K562 (cell line): ENCODE measurements around the gene MLYCD. TPM values are rescaled to one million over a fixed set of nuclear protein-coding genes. Genes with fewer than 3 reads are reported as not detected.

Source experiments
- ARHGAP35 ChIP-seq: fragments of 450-650 bp; IDR thresholded peaks from 2 replicates; pipeline ENCODE4 v1.6.1; 2018; ENCODE audit not compliant: partially characterized antibody
- HCFC1 ChIP-seq: IDR thresholded peaks from 2 replicates; pipeline ENCODE4 v1.6.1; 2012; ENCODE audit warnings: low read depth, low read length, improper control_type of control experiment
- MTF1 ChIP-seq: fragments of 250-450 bp; sonication (Bioruptor Pico); IDR thresholded peaks from 2 replicates; pipeline ENCODE4 v1.9.0; 2021; ENCODE audit warnings: moderate library complexity, mild to moderate bottlenecking, inconsistent platforms, borderline replicate concordance
- NCOA6 ChIP-seq: fragments of 450-650 bp; IDR thresholded peaks from 2 replicates; pipeline ENCODE4 v1.6.1; 2017; ENCODE audit warnings: mild to moderate bottlenecking
- PHTF2 ChIP-seq: fragments of 250-450 bp; sonication (Bioruptor Pico); IDR thresholded peaks from 2 replicates; pipeline ENCODE4 v1.5.0; 2021; ENCODE audit warnings: mild to moderate bottlenecking
- SMAD1 ChIP-seq: fragments of 150-350 bp; IDR thresholded peaks from 2 replicates; pipeline ENCODE4 v1.6.1; 2014; ENCODE audit warnings: low read length, low read depth; ENCODE audit not compliant: partially characterized antibody
- TAF1 ChIP-seq: IDR thresholded peaks from 2 replicates; pipeline ENCODE4 v1.6.1; 2011; ENCODE audit warnings: mild to moderate bottlenecking, low read length, moderate library complexity; ENCODE audit not compliant: insufficient read depth, control insufficient read depth, severe bottlenecking; ENCODE audit errors: extremely low read depth
- ZFP36 ChIP-seq: fragments of 150-350 bp; IDR thresholded peaks from 2 replicates; pipeline ENCODE4 v1.6.1; 2018; ENCODE audit warnings: low read length, low read depth; ENCODE audit not compliant: partially characterized antibody
- ZNF444 ChIP-seq: fragments of 250-450 bp; sonication (Bioruptor Pico); IDR thresholded peaks from 2 replicates; pipeline ENCODE4 v1.4.0; 2020; ENCODE audit warnings: mild to moderate bottlenecking, moderate library complexity
- ZNF79 ChIP-seq: fragments of 250-450 bp; sonication (Bioruptor Pico); IDR thresholded peaks from 2 replicates; pipeline ENCODE4 v1.4.0; 2020; ENCODE audit warnings: low read depth, mild to moderate bottlenecking, moderate library complexity
- ZZZ3 ChIP-seq: fragments of 450-650 bp; IDR thresholded peaks from 2 replicates; pipeline ENCODE4 v1.6.1; 2016; ENCODE audit warnings: antibody characterized with exemption, mild to moderate bottlenecking, moderate library complexity
- polyA plus RNA-seq, 8 experiments: library from polyadenylated mRNA; depleted of rRNA in 4 of 8; stranded (reverse) in 5 of 8; unstranded in 3 of 8; fragments of >200 nt; fragmentation: Nextera tagmentation in 2 of 8; fragmentation: Illumina TruSeq in 1 of 8; extraction: Ambion mirVana in 2 of 8; extraction: Trizol in 1 of 8; gene quantifications; 2 replicates each; pipeline versions ENCODE4 v1.2.1 to v1.2.3, GENCODE V29; 2011 to 2014; ENCODE audit warnings: inconsistent platforms in 1 of 8, missing spikeins in 1 of 8
- total RNA-seq, 7 experiments: library from RNA; depleted of rRNA in 6 of 7; stranded (reverse); fragments of >200 nt in 6 of 7; fragmentation: Illumina TruSeq in 2 of 7; extraction: Trizol in 2 of 7; gene quantifications; 2 replicates each; pipeline versions ENCODE4 v1.2.1 to v1.2.3, GENCODE V29; 2011 to 2021; ENCODE audit warnings: low replicate concordance in 1 of 7
- TF ChIP-seq, protein P1 (sequence below): fragments of 450-650 bp; formaldehyde crosslinking; IDR thresholded peaks from 2 replicates; pipeline ENCODE4 v1.4.0; 2022; ENCODE audit warnings: mild to moderate bottlenecking, moderate library complexity
- TF ChIP-seq, protein P2 (sequence below): sonication (generic); formaldehyde crosslinking; IDR thresholded peaks from 2 replicates; pipeline ENCODE4 v1.8.1; 2023; ENCODE audit warnings: mild to moderate bottlenecking, missing genetic modification reagents
- TF ChIP-seq, protein P3 (sequence below), 2 experiments: IDR thresholded peaks; 2 replicates each; pipeline ENCODE4 v1.6.1; 2011; ENCODE audit warnings: borderline replicate concordance in 1 of 2, control low read depth in 1 of 2, low read depth in 1 of 2, low read length in 1 of 2, mild to moderate bottlenecking in 1 of 2, mixed read lengths in 1 of 2, moderate library complexity in 1 of 2; ENCODE audit not compliant: insufficient read depth in 1 of 2, insufficient read length in 1 of 2, poor library complexity in 1 of 2, severe bottlenecking in 1 of 2; ENCODE audit errors: extremely low read depth in 1 of 2
- TF ChIP-seq, protein P4 (sequence below): sonication (generic); formaldehyde crosslinking; IDR thresholded peaks from 2 replicates; pipeline ENCODE4 v1.8.1; 2023; ENCODE audit warnings: mild to moderate bottlenecking, missing genetic modification reagents, moderate library complexity
- TF ChIP-seq, protein P5 (sequence below), 2 experiments: IDR thresholded peaks; 2 replicates each; pipeline ENCODE4 v1.6.1; 2012; ENCODE audit warnings: improper control_type of control experiment in 2 of 2, low read depth in 2 of 2, low read length in 2 of 2, borderline replicate concordance in 1 of 2

Gene MLYCD
- total and polyA plus RNA-seq, 9 of the 15 experiments (the other 6 are each of a cell fraction or from before 2014, with no cell fraction given), result 0.15 to 2.0 (median 1.0) TPM

DNA sequence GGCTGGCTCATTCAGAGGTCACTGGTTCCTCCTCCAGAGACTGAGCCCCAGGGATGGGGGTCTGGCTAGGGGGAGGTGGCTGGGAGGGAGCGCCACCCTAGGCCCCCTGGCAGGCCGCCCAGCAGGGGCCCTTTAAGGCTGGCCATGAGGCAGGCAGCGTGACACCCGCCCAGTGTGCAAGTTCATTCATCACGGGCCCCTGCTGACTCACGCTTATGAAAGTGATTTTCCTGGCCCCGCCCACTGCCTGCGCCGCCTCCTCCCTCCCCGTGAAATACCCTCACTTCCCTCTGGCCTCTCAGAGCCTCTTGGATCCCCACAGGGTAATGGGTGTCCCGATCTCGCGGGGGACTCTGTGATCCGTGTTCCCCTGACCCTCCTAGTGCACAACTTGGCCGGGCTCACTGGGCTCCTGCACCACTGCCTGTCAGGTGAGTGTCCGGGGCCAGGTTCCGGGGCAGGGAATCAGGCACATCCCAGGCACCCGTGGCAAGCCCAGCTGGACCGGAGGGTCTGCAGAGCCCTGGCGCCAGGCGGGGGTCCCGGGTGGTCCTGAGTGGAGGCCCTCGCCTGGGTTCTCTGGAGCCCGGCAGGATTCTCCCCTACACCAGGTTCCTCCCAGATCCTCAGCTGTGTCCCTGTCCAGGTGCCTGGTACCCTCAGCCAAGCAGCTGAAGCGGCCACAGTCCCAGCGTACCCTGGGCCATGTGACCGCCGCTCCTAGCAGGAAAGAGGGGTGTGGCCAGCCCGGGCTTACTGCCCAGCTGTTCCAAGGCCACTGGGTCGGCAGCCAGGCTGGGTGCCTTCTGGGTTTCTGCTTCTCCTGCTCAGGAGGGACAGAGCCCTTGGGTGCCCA is 54.3 kb downstream of the MLYCD start, which contains the start of gene OSGIN1 (continued):
- TF ChIP-seq, protein P1, sequence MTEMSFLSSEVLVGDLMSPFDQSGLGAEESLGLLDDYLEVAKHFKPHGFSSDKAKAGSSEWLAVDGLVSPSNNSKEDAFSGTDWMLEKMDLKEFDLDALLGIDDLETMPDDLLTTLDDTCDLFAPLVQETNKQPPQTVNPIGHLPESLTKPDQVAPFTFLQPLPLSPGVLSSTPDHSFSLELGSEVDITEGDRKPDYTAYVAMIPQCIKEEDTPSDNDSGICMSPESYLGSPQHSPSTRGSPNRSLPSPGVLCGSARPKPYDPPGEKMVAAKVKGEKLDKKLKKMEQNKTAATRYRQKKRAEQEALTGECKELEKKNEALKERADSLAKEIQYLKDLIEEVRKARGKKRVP (CRISPR knock-in tag), result no peak
- peak; percentile 17 for TF ChIP-seq TAF1
- TF ChIP-seq HCFC1, result no peak
- no peak for TF ChIP-seq ARHGAP35
- TF ChIP-seq MTF1, result no peak
- no peak for TF ChIP-seq NCOA6
- no peak for TF ChIP-seq ZZZ3
- TF ChIP-seq, protein P2, sequence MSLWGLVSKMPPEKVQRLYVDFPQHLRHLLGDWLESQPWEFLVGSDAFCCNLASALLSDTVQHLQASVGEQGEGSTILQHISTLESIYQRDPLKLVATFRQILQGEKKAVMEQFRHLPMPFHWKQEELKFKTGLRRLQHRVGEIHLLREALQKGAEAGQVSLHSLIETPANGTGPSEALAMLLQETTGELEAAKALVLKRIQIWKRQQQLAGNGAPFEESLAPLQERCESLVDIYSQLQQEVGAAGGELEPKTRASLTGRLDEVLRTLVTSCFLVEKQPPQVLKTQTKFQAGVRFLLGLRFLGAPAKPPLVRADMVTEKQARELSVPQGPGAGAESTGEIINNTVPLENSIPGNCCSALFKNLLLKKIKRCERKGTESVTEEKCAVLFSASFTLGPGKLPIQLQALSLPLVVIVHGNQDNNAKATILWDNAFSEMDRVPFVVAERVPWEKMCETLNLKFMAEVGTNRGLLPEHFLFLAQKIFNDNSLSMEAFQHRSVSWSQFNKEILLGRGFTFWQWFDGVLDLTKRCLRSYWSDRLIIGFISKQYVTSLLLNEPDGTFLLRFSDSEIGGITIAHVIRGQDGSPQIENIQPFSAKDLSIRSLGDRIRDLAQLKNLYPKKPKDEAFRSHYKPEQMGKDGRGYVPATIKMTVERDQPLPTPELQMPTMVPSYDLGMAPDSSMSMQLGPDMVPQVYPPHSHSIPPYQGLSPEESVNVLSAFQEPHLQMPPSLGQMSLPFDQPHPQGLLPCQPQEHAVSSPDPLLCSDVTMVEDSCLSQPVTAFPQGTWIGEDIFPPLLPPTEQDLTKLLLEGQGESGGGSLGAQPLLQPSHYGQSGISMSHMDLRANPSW, result no peak
- TF ChIP-seq, protein P3, sequence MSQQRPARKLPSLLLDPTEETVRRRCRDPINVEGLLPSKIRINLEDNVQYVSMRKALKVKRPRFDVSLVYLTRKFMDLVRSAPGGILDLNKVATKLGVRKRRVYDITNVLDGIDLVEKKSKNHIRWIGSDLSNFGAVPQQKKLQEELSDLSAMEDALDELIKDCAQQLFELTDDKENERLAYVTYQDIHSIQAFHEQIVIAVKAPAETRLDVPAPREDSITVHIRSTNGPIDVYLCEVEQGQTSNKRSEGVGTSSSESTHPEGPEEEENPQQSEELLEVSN (IDR thresholded peaks at IDR 0.05; ENCODE audit: borderline replicate concordance in 1 of 2, extremely low read depth in 1 of 2, insufficient read depth in 1 of 2, insufficient read length in 1 of 2, low read depth in 1 of 2, low read length in 1 of 2, poor library complexity in 1 of 2, severe bottlenecking in 1 of 2), result peak; percentile 45 to 86
- TF ChIP-seq, protein P4, sequence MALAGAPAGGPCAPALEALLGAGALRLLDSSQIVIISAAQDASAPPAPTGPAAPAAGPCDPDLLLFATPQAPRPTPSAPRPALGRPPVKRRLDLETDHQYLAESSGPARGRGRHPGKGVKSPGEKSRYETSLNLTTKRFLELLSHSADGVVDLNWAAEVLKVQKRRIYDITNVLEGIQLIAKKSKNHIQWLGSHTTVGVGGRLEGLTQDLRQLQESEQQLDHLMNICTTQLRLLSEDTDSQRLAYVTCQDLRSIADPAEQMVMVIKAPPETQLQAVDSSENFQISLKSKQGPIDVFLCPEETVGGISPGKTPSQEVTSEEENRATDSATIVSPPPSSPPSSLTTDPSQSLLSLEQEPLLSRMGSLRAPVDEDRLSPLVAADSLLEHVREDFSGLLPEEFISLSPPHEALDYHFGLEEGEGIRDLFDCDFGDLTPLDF (CRISPR knock-in tag), result 0 out of 2 replicates have a peak, but pooled peaks have one; percentile 26
- no peak for TF ChIP-seq ZFP36
- TF ChIP-seq PHTF2 (CRISPR knock-in tag), result no peak
- TF ChIP-seq ZNF79 (CRISPR knock-in tag), result no peak
- TF ChIP-seq ZNF444, result no peak
- TF ChIP-seq SMAD1, result peak; percentile 53
- TF ChIP-seq, protein P5, sequence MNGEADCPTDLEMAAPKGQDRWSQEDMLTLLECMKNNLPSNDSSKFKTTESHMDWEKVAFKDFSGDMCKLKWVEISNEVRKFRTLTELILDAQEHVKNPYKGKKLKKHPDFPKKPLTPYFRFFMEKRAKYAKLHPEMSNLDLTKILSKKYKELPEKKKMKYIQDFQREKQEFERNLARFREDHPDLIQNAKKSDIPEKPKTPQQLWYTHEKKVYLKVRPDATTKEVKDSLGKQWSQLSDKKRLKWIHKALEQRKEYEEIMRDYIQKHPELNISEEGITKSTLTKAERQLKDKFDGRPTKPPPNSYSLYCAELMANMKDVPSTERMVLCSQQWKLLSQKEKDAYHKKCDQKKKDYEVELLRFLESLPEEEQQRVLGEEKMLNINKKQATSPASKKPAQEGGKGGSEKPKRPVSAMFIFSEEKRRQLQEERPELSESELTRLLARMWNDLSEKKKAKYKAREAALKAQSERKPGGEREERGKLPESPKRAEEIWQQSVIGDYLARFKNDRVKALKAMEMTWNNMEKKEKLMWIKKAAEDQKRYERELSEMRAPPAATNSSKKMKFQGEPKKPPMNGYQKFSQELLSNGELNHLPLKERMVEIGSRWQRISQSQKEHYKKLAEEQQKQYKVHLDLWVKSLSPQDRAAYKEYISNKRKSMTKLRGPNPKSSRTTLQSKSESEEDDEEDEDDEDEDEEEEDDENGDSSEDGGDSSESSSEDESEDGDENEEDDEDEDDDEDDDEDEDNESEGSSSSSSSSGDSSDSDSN (IDR thresholded peaks at IDR 0.05; ENCODE audit: borderline replicate concordance in 1 of 2, low read depth in 2 of 2, low read length in 2 of 2), result no peak; a peak in 1 of 4 replicates
